ENCODE data around the gene SUMO3.

The SUMO3 gene

GRCh38 chr21:44778983-44779382 is 38.9 kb downstream of the SUMO3 start:
- peaks cover 12% of the 10 kb centered on the region for H3K79me2 ChIP-seq (ENCODE audit: insufficient read depth, low read length)
- H2AFZ ChIP-seq (ENCODE audit: low read length), result no peak overlapping the region
- H3K27me3 ChIP-seq (ENCODE audit: insufficient read depth, low read length, poor library complexity, severe bottlenecking), result no peaks in the 10 kb centered on the region
- no peak for TF ChIP-seq CTCF (conservative IDR thresholded peaks at IDR 0.05; ENCODE audit: low read length)
- TF ChIP-seq EZH2phosphoT487 (IDR thresholded peaks at IDR 0.05; ENCODE audit: borderline replicate concordance), result no peak
- H3K36me3 ChIP-seq (ENCODE audit: insufficient read depth, low read length), result peaks cover 45% of the 10 kb centered on the region; the same call in 1 of the 2 replicates
- H3K9me3 ChIP-seq (ENCODE audit: insufficient read depth, low read depth, low read length), result no peaks in the 10 kb centered on the region
- H3F3A ChIP-seq (ENCODE audit: low read depth), result no peaks in the 10 kb centered on the region
- no peak overlapping the region for H3K9ac ChIP-seq (ENCODE audit: low read depth, low read length, poor library complexity, severe bottlenecking)
- no peak overlapping the region for H3K4me2 ChIP-seq (ENCODE audit: low read depth, low read length, poor library complexity, severe bottlenecking)
- no peak overlapping the region for H3K4me3 ChIP-seq (ENCODE audit: low read length, poor library complexity, severe bottlenecking)
- H3K4me1 ChIP-seq (ENCODE audit: insufficient read depth, low read length, poor library complexity, severe bottlenecking), result no peaks in the 10 kb centered on the region
- H4K20me1 ChIP-seq (ENCODE audit: insufficient read depth, low read length, poor library complexity, severe bottlenecking), result no peaks in the 10 kb centered on the region
- H3K9me2 ChIP-seq (replicated peaks; ENCODE audit: low read depth, low read length), result no peaks in the 10 kb centered on the region

GRCh38 chr21:44778499-44778911 is 39.4 kb downstream of the SUMO3 start:
- TF ChIP-seq CTCF (conservative IDR thresholded peaks at IDR 0.05; ENCODE audit: low read length), result no peak
- no peak for TF ChIP-seq EZH2phosphoT487 (IDR thresholded peaks at IDR 0.05; ENCODE audit: borderline replicate concordance)
- H4K20me1 ChIP-seq (ENCODE audit: insufficient read depth, low read length, poor library complexity, severe bottlenecking), result no peaks in the 10 kb centered on the region
- H3K9me2 ChIP-seq (replicated peaks; ENCODE audit: low read depth, low read length), result no peaks in the 10 kb centered on the region
- no peaks in the 10 kb centered on the region for H3F3A ChIP-seq (ENCODE audit: low read depth)
- H3K9ac ChIP-seq (ENCODE audit: low read depth, low read length, poor library complexity, severe bottlenecking), result no peak overlapping the region
- H3K4me1 ChIP-seq (ENCODE audit: insufficient read depth, low read length, poor library complexity, severe bottlenecking), result no peaks in the 10 kb centered on the region
- no peak overlapping the region for H3K4me2 ChIP-seq (ENCODE audit: low read depth, low read length, poor library complexity, severe bottlenecking)
- H2AFZ ChIP-seq (ENCODE audit: low read length), result no peak overlapping the region
- no peak overlapping the region for H3K4me3 ChIP-seq (ENCODE audit: low read length, poor library complexity, severe bottlenecking)
- no peaks in the 10 kb centered on the region for H3K27me3 ChIP-seq (ENCODE audit: insufficient read depth, low read length, poor library complexity, severe bottlenecking)
- peaks cover 12% of the 10 kb centered on the region for H3K79me2 ChIP-seq (ENCODE audit: insufficient read depth, low read length)
- no peaks in the 10 kb centered on the region for H3K9me3 ChIP-seq (ENCODE audit: insufficient read depth, low read depth, low read length)
- peaks cover 49% of the 10 kb centered on the region; the same call in 1 of the 2 replicates for H3K36me3 ChIP-seq (ENCODE audit: insufficient read depth, low read length)

DNA sequence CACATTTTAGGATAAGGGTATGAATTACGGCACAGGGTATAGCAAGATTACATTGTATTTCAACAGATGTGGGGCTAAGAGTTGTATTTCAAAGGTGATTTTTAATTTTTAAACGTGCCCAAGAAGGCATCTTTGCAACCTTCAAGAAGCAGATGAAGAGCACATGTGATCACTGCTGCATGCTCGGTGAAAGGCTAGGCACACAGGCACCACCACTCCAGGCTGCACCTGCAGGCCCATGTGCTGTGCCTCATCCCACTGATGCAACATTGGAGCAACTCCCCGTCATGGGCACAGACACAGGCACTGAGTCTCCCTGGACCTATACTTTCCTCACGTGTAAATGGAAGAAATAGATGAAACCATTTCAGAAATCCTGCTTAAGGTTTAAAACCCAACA is 39.8 kb downstream of the SUMO3 start:
- TF ChIP-seq EZH2phosphoT487 (IDR thresholded peaks at IDR 0.05; ENCODE audit: borderline replicate concordance), result no peak
- no peak for TF ChIP-seq CTCF (conservative IDR thresholded peaks at IDR 0.05; ENCODE audit: low read length)
- peaks cover 49% of the 10 kb centered on the region; the same call in 1 of the 2 replicates for H3K36me3 ChIP-seq (ENCODE audit: insufficient read depth, low read length)
- peaks cover 12% of the 10 kb centered on the region for H3K79me2 ChIP-seq (ENCODE audit: insufficient read depth, low read length)

More for the DNA sequence above, 39.8 kb downstream of the SUMO3 start:
- no peaks in the 10 kb centered on the region for H3K27me3 ChIP-seq (ENCODE audit: insufficient read depth, low read length, poor library complexity, severe bottlenecking)
- no peaks in the 10 kb centered on the region for H3K4me1 ChIP-seq (ENCODE audit: insufficient read depth, low read length, poor library complexity, severe bottlenecking)
- H2AFZ ChIP-seq (ENCODE audit: low read length), result no peak overlapping the region
- H3K9ac ChIP-seq (ENCODE audit: low read depth, low read length, poor library complexity, severe bottlenecking), result no peak overlapping the region
- no peak overlapping the region for H3K4me2 ChIP-seq (ENCODE audit: low read depth, low read length, poor library complexity, severe bottlenecking)
- H4K20me1 ChIP-seq (ENCODE audit: insufficient read depth, low read length, poor library complexity, severe bottlenecking), result no peaks in the 10 kb centered on the region
- H3K9me3 ChIP-seq (ENCODE audit: insufficient read depth, low read depth, low read length), result no peaks in the 10 kb centered on the region
- no peaks in the 10 kb centered on the region for H3F3A ChIP-seq (ENCODE audit: low read depth)
- no peak overlapping the region for H3K4me3 ChIP-seq (ENCODE audit: low read length, poor library complexity, severe bottlenecking)
- no peaks in the 10 kb centered on the region for H3K9me2 ChIP-seq (replicated peaks; ENCODE audit: low read depth, low read length)

All from Loucy (cell line).